H9 (cell line): ENCODE results near the gene ERCC5. TPM values are rescaled to one million over a fixed set of nuclear protein-coding genes. Genes with fewer than 3 reads are reported as not detected.

Experiments used
- DNase-seq: peaks from one replicate; pipeline ENCODE4 v3.0.0-alpha.2; 2017
- H2AFZ ChIP-seq: one replicate; pipeline ENCODE4 v1.6.1; 2013; ENCODE audit warnings: mild to moderate bottlenecking, low read length, control low read depth, moderate library complexity
- H2AK5ac ChIP-seq: 2 replicates; pipeline ENCODE4 v1.6.1; 2013; ENCODE audit warnings: low read length, control low read depth, mixed read lengths; ENCODE audit not compliant: insufficient read length
- H2BK120ac ChIP-seq: one replicate; pipeline ENCODE4 v1.6.1; 2013; ENCODE audit warnings: low read depth, mild to moderate bottlenecking, low read length, control low read depth, inconsistent platforms; ENCODE audit not compliant: poor library complexity, severe bottlenecking
- H2BK12ac ChIP-seq: 2 replicates; pipeline ENCODE4 v1.6.1; 2013; ENCODE audit warnings: low read length, control low read depth, mixed read lengths, low read depth; ENCODE audit not compliant: insufficient read length
- H2BK15ac ChIP-seq: 2 replicates; pipeline ENCODE4 v1.6.1; 2013; ENCODE audit warnings: low read depth, low read length, control low read depth
- H2BK20ac ChIP-seq: one replicate; pipeline ENCODE4 v1.6.1; 2013; ENCODE audit warnings: low read depth, mild to moderate bottlenecking, low read length, control low read depth, inconsistent platforms; ENCODE audit not compliant: poor library complexity, severe bottlenecking
- H2BK5ac ChIP-seq: 2 replicates; pipeline ENCODE4 v1.6.1; 2013; ENCODE audit warnings: low read length, control low read depth, mixed read lengths; ENCODE audit not compliant: insufficient read length
- H3K14ac ChIP-seq: 2 replicates; pipeline ENCODE4 v1.6.1; 2013; ENCODE audit warnings: low read length, control low read depth; ENCODE audit not compliant: insufficient read depth
- H3K18ac ChIP-seq: 2 replicates; pipeline ENCODE4 v1.6.1; 2013; ENCODE audit warnings: low read depth, mild to moderate bottlenecking, mixed read lengths, low read length, control low read depth; ENCODE audit not compliant: insufficient read length
- H3K23ac ChIP-seq: 2 replicates; pipeline ENCODE4 v1.6.1; 2013; ENCODE audit warnings: low read length, control low read depth, mixed read lengths, low read depth; ENCODE audit not compliant: insufficient read length
- H3K23me2 ChIP-seq: 2 replicates; pipeline ENCODE4 v1.6.1; 2013; ENCODE audit warnings: low read depth, mild to moderate bottlenecking, mixed read lengths, low read length, control low read depth; ENCODE audit not compliant: insufficient read length, poor library complexity, severe bottlenecking
- H3K27ac ChIP-seq: 2 replicates; pipeline ENCODE4 v1.5.1; 2013; ENCODE audit warnings: low read length, control low read depth, mixed read lengths, low read depth; ENCODE audit not compliant: insufficient read length
- H3K27me3 ChIP-seq: 2 replicates; pipeline ENCODE4 v1.6.1; 2013; ENCODE audit warnings: low read length, control low read depth, inconsistent platforms; ENCODE audit not compliant: insufficient read depth
- H3K4ac ChIP-seq: 2 replicates; pipeline ENCODE4 v1.6.1; 2013; ENCODE audit warnings: low read depth, mild to moderate bottlenecking, control low read depth, inconsistent platforms, low read length, moderate library complexity
- H3K4me1 ChIP-seq: 2 replicates; pipeline ENCODE4 v1.6.1; 2013; ENCODE audit warnings: low read length, control low read depth, inconsistent platforms; ENCODE audit not compliant: insufficient read depth
- H3K4me2 ChIP-seq: 2 replicates; pipeline ENCODE4 v1.6.1; 2013; ENCODE audit warnings: low read length, control low read depth, mixed read lengths; ENCODE audit not compliant: insufficient read length, insufficient read depth
- H3K56ac ChIP-seq: 2 replicates; pipeline ENCODE4 v1.6.1; 2013; ENCODE audit warnings: low read depth, mild to moderate bottlenecking, mixed read lengths, low read length, control low read depth; ENCODE audit not compliant: insufficient read length
- H3K79me1 ChIP-seq: 2 replicates; pipeline ENCODE4 v1.6.1; 2013; ENCODE audit warnings: low read depth, mild to moderate bottlenecking, moderate library complexity, low read length, control low read depth, inconsistent platforms; ENCODE audit not compliant: insufficient read depth, poor library complexity, severe bottlenecking
- H3K79me2 ChIP-seq: 2 replicates; pipeline ENCODE4 v1.6.1; 2013; ENCODE audit warnings: low read length, control low read depth, inconsistent platforms; ENCODE audit not compliant: insufficient read depth
- H3K9ac ChIP-seq: 2 replicates; pipeline ENCODE4 v1.6.1; 2013; ENCODE audit warnings: low read length, control low read depth, mixed read lengths; ENCODE audit not compliant: insufficient read length; ENCODE audit errors: extremely low read depth
- H3K9me3 ChIP-seq: one replicate; pipeline ENCODE4 v1.6.1; 2013; ENCODE audit warnings: low read depth, low read length, inconsistent platforms; ENCODE audit not compliant: control insufficient read depth
- H3T11ph ChIP-seq: one replicate; pipeline ENCODE4 v1.6.1; 2013; ENCODE audit warnings: mild to moderate bottlenecking, low read length, control low read depth, inconsistent platforms
- H4K20me1 ChIP-seq: one replicate; pipeline ENCODE4 v1.6.1; 2013; ENCODE audit not compliant: control insufficient read depth, insufficient read length, insufficient read depth
- H4K5ac ChIP-seq: 2 replicates; pipeline ENCODE4 v1.6.1; 2013; ENCODE audit warnings: low read depth, mild to moderate bottlenecking, mixed read lengths, low read length, control low read depth; ENCODE audit not compliant: insufficient read length
- H4K8ac ChIP-seq: replicated peaks from 2 replicates; pipeline ENCODE4 v1.6.1; 2013; ENCODE audit warnings: low read length, control low read depth, mixed read lengths, low read depth; ENCODE audit not compliant: insufficient read length
- H4K91ac ChIP-seq: 2 replicates; pipeline ENCODE4 v1.6.1; 2013; ENCODE audit warnings: low read depth, mild to moderate bottlenecking, moderate library complexity, mixed read lengths, low read length, control low read depth; ENCODE audit not compliant: insufficient read length
- H3K27ac Mint-ChIP-seq, 3 experiments: 2 replicates in 2 of 3; 3 replicates in 1 of 3; pipeline ENCODE4 v1.8.0; 2020 to 2021; ENCODE audit warnings: mixed read lengths in 3 of 3, mild to moderate bottlenecking in 1 of 3, moderate library complexity in 1 of 3
- H3K27me3 Mint-ChIP-seq: 2 replicates; pipeline ENCODE4 v1.8.0; 2021; ENCODE audit warnings: low read depth, mild to moderate bottlenecking, moderate library complexity, mixed read lengths
- H3K36me3 Mint-ChIP-seq, 3 experiments: 2 replicates in 2 of 3; 3 replicates in 1 of 3; pipeline ENCODE4 v1.8.0; 2020 to 2021; ENCODE audit warnings: low read depth in 3 of 3, mixed read lengths in 3 of 3; ENCODE audit not compliant: insufficient read depth in 1 of 3
- H3K4me1 Mint-ChIP-seq, 2 experiments: 2 replicates each; pipeline ENCODE4 v1.8.0; 2020; ENCODE audit warnings: mixed read lengths in 2 of 2
- H3K4me3 Mint-ChIP-seq, 2 experiments: 2 replicates in 1 of 2; 3 replicates in 1 of 2; pipeline ENCODE4 v1.8.0; 2020 to 2021; ENCODE audit warnings: mild to moderate bottlenecking in 2 of 2, mixed read lengths in 2 of 2, moderate library complexity in 1 of 2
- H3K9me3 Mint-ChIP-seq, 2 experiments: 2 replicates in 1 of 2; 3 replicates in 1 of 2; pipeline ENCODE4 v1.8.0; 2020; ENCODE audit warnings: mild to moderate bottlenecking in 2 of 2, mixed read lengths in 2 of 2, moderate library complexity in 1 of 2
- total RNA-seq: library from RNA; stranded (reverse); gene quantifications from 2 replicates; pipeline ENCODE4 v1.2.1, GENCODE V29; 2021
- TF ChIP-seq, protein P1 (sequence below): fragments of 200-600 bp; sonication (generic); conservative IDR thresholded peaks from 3 replicates; pipeline ENCODE4 v1.8.0; 2021; ENCODE audit warnings: antibody characterized with exemption, mild to moderate bottlenecking

The ERCC5 gene
- total RNA-seq, 1 experiment from 2014 or later: 26.8 TPM

DNA sequence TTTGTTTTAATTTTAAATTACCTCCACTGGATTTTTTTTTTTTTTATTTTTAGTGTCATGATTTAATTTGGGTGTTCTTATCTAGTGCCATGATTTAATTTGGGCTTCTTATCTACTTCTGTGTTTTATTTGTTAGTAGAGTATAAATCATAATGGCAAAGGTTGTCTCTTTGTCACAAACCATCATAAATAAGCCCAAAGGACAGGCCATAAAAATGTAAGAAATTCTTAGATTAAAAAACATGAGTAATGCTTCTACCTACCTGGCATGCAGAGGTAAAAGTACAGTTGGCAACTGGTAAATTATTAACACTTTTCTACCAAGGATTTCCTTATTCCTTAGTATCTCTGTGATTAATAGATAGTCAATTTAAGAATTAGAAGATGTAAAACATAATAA lies 55.2 kb downstream of the ERCC5 start:
- H3K23ac ChIP-seq: no peak overlapping the region
- no peaks in the 10 kb centered on the region for H3K79me2 ChIP-seq
- no peak overlapping the region for H3K27ac Mint-ChIP-seq
- no peak overlapping the region for H3K4me3 Mint-ChIP-seq
- H2BK20ac ChIP-seq: no peak overlapping the region
- H3K23me2 ChIP-seq: no peaks in the 10 kb centered on the region
- H3K9me3 ChIP-seq: no peaks in the 10 kb centered on the region
- no peak overlapping the region for H3K56ac ChIP-seq
- H4K5ac ChIP-seq: no peak overlapping the region
- no peak overlapping the region for H2BK5ac ChIP-seq
- H3K27me3 Mint-ChIP-seq: no peaks in the 10 kb centered on the region
- no peak overlapping the region for H2BK15ac ChIP-seq
- no peaks in the 10 kb centered on the region for H4K20me1 ChIP-seq
- no peaks in the 10 kb centered on the region for H3K4me1 ChIP-seq
- no peaks in the 10 kb centered on the region for H3K9me3 Mint-ChIP-seq
- H2BK120ac ChIP-seq: no peak overlapping the region
- no peak overlapping the region for H3T11ph ChIP-seq
- H3K4me2 ChIP-seq: no peak overlapping the region
- no peak overlapping the region for H4K91ac ChIP-seq
- H3K36me3 Mint-ChIP-seq: no peaks in the 10 kb centered on the region
- H2AK5ac ChIP-seq: no peak overlapping the region
- H3K4me1 Mint-ChIP-seq: peaks cover 9% of the 10 kb centered on the region in 2 experiments
- TF ChIP-seq, protein P1, sequence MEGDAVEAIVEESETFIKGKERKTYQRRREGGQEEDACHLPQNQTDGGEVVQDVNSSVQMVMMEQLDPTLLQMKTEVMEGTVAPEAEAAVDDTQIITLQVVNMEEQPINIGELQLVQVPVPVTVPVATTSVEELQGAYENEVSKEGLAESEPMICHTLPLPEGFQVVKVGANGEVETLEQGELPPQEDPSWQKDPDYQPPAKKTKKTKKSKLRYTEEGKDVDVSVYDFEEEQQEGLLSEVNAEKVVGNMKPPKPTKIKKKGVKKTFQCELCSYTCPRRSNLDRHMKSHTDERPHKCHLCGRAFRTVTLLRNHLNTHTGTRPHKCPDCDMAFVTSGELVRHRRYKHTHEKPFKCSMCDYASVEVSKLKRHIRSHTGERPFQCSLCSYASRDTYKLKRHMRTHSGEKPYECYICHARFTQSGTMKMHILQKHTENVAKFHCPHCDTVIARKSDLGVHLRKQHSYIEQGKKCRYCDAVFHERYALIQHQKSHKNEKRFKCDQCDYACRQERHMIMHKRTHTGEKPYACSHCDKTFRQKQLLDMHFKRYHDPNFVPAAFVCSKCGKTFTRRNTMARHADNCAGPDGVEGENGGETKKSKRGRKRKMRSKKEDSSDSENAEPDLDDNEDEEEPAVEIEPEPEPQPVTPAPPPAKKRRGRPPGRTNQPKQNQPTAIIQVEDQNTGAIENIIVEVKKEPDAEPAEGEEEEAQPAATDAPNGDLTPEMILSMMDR: no peak
- no peak overlapping the region for H3K9ac ChIP-seq
- no peak overlapping the region for H2AFZ ChIP-seq
- H3K79me1 ChIP-seq: no peaks in the 10 kb centered on the region
- H3K27ac ChIP-seq: no peak overlapping the region
- no peak for DNase-seq
- no peak overlapping the region for H4K8ac ChIP-seq
- no peak overlapping the region for H3K4ac ChIP-seq
- no peaks in the 10 kb centered on the region for H3K27me3 ChIP-seq
- no peak overlapping the region for H2BK12ac ChIP-seq
- no peak overlapping the region for H3K18ac ChIP-seq
- no peak overlapping the region for H3K14ac ChIP-seq
